NCI-H748 (cell line): Measurements from ENCODE around the gene PREX1.

Experiments used
- DNase-seq: peaks from one replicate; lab custom pipeline; 2025; ENCODE audit not compliant: unreplicated experiment; lab: John Stamatoyannopoulos, UW

Gene PREX1

DNA sequence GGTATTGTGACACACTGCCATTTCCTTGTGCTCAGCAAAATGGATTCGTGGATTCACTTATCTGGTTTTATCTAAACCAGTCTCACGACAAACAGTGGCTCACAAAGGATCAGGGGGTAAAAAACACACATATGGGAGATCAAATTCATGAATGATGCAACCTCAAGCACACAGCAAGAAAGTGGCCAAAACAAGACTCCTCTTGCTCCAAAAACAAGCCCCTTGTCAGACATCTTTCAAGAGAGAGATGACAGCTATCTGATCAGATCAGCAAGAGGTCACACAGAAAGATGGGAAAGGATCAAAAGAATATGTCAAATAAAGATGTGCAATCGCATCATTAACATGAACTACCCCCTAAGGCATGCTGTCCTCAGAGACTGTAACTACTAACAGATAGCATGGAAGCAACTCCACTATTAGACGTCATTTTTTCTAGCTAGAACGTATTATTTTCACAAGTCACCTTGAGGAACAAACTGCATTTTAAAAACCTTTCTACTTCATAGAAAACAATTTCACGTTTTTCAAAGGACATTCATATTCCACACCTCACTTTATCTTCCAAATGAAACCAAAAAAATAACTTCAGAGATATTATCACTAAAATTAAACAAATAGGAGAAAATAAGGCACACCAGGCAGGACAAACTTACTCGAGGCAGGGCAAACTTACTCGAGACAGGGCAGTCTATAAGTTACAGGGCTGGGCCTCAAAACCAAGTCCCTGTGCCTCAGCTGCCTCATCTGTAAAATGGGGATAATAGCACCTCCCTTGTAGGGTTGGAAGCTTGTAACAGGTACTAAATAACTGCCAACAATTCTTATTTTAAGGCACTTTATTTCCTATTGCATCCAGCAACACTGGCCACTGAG, 122.3 kb downstream of the PREX1 start:
- no peak for DNase-seq

DNA sequence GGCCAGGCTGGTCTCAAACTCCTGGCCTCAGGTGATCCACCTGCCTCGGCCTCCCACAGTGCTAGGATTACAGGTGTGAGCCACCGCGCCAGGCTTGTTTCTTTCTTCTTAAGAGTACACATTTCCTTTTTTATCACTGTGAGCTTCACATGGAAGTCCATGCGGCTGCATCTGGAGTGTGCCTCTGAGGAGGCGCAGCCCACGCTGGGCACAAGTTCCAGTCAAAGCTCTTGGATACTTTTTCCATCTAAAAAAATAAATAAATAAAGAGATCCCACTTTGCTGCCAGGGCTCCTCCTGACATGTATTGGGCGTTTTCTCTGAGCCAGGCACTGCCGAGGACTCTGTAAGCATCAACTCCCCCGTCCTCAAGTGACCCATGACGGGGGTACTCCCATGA, 123.0 kb downstream of the PREX1 start:
- DNase-seq = no peak

- DNase-seq = no peak
These were observed 124.1 kb downstream of the PREX1 start for GRCh38 chr20:48703511-48704219.

DNA sequence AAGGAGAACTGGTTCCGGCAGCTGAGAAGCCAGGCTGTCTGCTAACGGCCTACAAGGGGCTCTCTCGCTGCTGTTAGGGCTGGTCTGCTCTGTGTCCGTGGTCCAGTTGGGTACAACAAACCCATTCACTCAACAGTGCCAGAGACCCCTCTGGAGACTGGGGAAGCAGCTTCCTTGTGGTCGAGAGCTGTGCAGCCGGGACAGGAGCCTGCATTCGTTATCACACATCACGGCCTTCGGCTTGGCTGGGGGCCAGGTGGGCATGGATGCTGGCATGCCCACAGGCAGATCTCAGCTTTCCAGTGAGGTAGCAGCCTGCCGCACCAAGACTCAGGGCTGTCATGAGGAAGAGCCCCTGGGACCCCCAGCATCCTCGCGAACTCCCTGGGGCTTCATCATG, 124.7 kb downstream of the PREX1 start:
- DNase-seq = no peak

DNA sequence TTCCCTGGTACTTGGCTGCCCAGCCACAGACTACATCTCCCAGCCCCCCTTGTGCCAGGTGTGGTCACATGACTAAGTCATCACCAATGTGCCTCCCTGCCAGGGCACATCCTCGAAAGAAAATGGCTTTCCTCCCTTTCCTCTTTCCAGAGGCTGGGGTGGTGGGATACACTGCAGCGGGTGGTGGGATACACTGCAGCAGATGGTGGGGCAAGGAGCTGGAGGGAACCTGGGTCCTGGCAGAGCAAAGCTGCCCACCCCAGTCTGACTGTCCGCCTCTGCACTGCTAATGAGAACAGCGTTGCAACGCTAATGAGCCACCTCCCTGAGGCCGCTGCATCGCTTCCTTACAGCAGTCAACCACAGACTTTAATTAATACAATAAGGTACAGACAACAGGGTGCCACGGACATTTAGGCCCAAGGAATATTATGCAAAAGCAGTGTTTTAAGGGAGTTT, 125.3 kb downstream of the PREX1 start:
- DNase-seq = peak; percentile 10

DNA sequence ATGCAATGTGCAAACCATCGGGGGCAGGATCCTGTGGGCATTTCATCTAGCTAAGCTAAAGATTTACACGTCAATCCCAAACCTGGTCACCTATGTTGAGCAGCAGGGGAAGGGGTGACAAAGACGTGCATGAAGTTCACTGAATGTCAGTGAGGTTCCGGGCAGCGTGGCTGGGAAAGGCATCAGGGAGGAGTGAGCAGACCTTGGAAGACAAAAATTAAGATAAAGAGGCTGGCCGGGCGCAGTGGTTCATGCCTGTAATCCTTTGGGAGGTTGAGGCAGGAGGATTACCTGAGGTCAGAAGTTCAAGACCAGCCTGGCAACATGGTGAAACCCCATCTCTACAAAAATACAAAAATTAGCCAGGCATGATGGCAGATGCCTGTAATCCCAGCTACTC, 126.1 kb downstream of the PREX1 start:
- no peak for DNase-seq

DNA sequence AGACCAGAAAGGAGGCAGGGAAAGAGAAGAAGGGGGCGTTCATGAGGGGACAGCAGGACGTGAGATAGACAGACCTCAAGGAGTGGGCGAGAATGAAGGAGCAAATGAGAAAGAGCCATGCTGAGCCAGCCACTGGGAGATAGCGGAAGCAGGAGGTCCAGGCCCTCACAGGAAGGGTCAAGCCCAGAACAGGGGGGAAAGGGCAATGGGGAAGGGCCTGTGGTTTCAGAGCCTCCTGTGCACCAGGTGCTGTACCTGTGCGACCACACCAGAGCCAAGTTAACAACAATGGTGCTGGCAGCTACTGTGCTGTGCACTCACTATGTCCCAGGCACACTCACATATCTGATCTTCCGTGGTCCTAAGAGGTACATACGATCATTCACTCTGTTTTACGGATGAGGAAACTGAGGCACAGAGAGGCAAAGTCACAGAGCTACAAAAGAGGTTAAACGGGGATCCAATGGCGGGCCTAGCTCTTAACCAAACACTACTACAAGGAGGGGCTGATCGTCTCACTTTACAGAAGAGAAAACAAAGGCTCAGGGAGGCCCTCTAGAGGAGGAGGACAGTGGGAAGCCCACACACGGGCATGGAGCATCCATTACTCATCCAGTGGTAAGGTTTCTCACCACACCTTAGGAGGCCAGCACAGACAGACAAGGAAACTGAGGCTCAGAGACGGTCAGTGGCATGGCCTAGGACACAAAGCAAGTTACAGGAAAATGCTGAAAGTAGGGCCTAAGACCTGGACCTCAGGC, 129.1 kb downstream of the PREX1 start:
- DNase-seq = no peak

- DNase-seq = peak; percentile 29
These were observed 129.8 kb downstream of the PREX1 start for GRCh38 chr20:48697845-48698491.

- DNase-seq = no peak
These were observed 131.1 kb downstream of the PREX1 start for GRCh38 chr20:48696671-48697070.

- DNase-seq = no peak
These were observed 132.1 kb downstream of the PREX1 start for GRCh38 chr20:48695738-48696137.

DNA sequence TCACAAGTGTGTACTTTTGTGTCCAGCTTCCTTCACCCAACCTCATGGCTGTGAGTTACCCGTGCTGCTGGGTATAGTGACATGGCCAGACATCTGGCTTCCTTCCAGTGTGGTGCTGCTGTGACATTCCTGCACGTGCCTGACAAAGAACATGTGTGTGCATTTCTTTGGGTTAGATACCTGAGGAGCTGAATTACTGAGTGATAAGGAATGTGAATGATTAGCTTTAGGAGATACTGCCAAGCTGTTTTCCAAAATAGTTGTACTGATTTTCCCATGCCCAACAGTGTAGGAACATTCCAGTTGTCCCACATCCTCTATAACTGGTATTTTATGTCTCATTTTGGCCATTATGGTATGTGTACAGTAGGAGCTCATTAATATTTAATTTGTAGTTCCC, 132.5 kb downstream of the PREX1 start:
- DNase-seq = no peak

DNA sequence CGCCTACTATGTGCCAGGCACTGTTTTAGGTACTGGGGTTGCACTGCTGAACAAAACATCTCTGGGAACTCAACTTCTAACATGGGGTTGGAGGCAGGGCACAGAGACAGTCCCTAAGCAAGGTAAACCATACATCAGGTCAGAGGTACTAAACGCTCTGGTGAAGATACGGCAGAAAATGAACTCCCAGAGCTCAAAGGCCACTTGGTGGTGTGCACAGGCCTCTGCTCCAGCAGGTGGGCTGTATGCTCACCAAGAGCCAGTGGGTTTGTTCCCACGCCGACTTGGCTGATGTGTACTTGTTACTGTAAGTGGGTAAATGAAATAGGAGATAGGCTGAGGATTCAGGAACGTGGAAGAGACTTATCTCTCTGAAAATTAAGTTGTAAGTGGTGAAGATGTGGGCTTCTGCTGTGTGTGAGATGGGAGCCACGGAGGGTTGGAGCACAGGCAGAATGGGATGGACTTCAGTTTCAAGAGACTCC, 133.4 kb downstream of the PREX1 start:
- no peak for DNase-seq

DNA sequence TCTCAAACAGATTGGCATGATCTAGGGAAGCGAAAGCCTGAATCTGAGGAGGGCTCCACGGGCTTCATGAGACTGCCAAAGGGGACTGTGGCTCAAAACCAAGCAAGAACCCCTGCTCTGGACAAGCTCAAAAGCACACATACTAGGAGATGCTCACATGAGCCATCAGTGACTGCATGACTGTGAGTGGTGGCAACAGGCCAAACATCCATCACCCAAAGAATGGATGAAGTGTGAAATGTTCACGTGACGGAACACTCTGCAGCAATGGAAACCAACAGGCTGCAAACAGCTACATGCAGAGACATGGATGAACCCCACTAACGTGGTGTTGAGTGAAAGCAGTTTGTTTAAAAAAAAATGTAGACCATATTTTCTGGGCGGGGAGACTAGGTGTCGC, 136.3 kb downstream of the PREX1 start:
- no peak for DNase-seq

GRCh38 chr20:48690888-48691287, 136.9 kb downstream of the PREX1 start:
- DNase-seq = no peak

- DNase-seq = no peak
These were observed 137.8 kb downstream of the PREX1 start for GRCh38 chr20:48689874-48690571.

DNA sequence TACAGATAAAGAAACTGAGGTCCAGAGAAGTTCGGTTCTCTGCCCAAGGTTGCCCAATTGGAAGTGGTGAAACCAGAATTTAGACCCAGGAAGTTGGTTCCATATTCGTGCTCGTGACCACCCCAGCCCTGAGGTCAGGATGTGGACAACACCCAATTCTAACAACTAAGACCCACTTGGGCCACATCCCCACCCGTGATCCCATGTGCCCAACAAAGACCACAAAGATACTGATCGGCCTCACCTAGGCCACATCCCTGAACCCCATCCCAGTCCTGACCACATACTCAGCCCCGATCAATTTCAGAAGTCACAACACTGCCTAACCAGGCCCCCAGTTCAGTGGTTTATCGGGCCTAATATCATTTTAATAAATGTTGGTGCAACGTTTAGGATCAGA, 138.4 kb downstream of the PREX1 start:
- DNase-seq = no peak

- no peak for DNase-seq
These were observed 139.2 kb downstream of the PREX1 start for GRCh38 chr20:48688579-48688978.

DNA sequence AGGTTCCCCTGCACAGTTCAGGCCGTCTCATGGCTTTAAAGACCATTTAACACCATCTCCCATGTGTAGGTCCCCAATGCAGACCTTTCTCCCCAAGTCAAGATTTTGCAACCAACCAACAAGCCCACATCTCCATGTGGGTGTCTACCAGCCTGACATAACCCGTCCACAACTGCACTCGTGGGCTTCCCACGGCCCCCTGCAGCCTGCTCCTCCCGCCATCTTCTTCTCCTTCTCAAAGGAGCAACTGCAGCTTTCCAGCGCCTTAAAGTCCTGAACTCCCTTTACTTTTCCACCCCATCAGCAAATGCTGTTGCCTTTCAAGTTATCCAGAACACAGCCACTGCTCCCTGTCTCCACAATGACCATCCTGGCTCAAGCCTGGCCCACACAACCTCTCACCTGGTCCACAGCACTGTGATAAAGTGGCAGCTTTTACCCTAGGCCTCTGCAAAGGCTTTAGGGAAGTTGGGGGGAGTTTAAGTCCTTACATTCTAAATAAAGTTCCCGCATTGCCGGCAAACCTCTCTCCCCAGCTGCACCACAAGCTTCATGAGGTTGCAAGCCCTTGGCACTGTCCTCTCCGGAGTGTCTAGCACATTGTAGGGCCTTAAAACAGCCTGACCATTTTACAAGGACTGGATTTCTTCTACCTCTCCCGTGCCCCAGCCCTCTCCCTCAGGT, 140.5 kb downstream of the PREX1 start:
- DNase-seq = no peak

DNA sequence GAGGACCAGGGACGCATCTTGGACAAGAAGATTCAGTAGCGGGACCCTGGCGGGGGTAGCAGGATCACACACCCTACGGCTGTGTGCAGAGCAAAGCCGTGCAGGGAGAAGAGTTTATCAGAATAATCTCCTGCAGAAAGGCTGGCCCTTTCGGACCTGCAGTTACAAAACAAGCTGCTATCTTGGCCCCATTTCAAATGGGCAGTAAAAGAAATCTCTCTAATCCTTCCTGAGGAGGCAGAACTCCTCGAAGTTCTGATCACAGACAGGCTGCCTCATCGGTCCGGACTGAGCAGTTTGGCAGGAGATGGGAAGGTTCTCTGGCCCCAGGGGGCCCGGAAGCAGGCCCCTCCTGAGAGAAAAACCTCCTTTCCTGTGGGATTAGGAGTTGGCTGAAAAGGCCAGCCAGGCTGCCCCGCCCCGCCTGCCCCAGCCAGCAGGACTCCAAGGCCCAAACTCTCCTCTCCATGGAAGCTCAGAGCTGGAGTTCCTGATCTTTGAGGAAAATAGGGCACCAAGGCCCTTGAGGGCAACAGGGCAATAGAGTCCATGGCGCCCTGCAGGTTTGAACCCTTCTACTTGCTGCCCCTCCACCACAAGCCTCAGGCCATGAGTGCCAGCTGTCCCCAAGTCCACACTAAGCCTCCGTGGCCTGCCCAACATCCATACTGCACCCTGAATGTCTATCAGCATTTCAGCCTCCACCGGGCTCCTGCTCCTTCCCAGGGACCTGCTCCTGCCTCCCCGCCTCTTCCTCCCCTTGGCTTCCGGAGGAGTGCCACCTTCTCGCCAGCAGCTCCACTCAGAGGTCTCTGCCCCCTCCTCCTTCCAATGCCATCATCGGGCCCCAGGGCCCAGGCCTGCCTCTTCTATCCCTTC, 141.3 kb downstream of the PREX1 start:
- DNase-seq = no peak
